GM19238 (cell line): ENCODE data around the gene POTEG.
"Not testable (repeated sequence)": the region's sequence is repeated elsewhere in the genome, so short reads cannot be mapped to it uniquely, and the experiment has no call there.

ENCODE experiments used
- DNase-seq: peaks from one replicate; pipeline ENCODE4 v3.0.0; 2011; ENCODE audit warnings: low spot score; ENCODE audit not compliant: insufficient read length

POTEG gene

GRCh38 chr14:19374451-19374903 lies 59.7 kb downstream of the POTEG start:
- not testable (repeated sequence) for DNase-seq

GRCh38 chr14:19372813-19373500 lies 61.2 kb downstream of the POTEG start:
- not testable (repeated sequence) for DNase-seq

GRCh38 chr14:19371767-19372166 lies 62.4 kb downstream of the POTEG start:
- DNase-seq: not testable (repeated sequence)

DNA sequence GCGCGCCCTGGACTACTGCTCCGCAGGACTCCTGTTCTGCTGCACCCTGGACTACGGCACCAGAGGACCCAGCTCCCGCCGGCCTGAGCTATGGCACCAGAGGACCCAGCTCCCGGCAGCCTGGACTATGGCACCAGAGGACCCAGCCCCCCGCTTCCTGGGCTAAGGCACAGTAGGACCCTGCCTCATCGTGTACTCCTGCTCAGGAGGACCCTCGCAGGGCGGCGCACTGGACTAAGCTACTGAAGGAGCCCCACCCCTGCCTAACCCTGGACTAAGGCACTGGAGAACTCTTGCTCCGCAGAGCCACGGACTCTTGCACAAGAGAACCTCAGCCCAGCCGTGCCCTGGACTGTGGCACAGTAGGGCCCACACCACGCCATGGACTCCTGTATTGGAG lies 71.3 kb downstream of the POTEG start:
- not testable (repeated sequence) for DNase-seq

- DNase-seq: not testable (repeated sequence)
Measured at GRCh38 chr14:19362323-19362722, 71.8 kb downstream of the POTEG start.

GRCh38 chr14:19361636-19362253 lies 72.4 kb downstream of the POTEG start:
- not testable (repeated sequence) for DNase-seq

DNA sequence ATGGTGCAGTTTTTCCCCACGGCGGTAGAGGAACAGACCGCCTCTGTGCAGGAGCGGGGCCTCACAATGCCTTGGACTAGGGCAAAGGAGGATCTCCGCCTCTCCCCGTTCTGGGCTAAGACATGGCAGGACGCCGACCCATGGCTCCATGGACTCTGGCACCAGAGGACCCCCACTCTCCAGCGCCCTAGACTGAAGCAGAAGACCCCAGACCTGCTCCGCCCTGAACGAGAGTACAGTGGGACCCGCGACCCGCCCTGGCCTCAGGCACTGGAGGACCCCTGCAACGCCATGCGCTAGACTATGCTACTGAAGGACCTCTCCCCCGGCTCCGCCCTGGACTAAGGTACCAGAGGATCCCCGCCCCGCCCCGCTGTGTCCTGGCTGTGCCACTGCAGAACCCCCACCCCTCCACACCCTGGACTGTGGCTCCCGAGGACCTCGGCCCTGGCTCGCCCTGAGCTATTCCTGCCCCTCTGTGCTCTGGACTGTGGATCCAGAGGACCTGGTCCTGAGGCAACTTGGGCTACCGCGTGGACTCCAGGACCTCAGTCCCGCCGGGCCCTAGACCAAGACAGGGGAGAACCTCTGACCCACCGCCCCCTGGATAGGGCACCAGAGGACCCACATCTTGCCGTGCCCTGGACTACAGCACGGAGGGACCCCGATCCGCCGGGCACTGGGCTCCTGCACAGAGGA lies 73.1 kb downstream of the POTEG start:
- not testable (repeated sequence) for DNase-seq
